ENCODE results near the gene RAVER1.

RAVER1 gene

GRCh38 chr19:10317045-10317856 is 16.1 kb downstream of the RAVER1 start:
- FAIRE-seq: no peak

GRCh38 chr19:10316229-10317044 is 16.9 kb downstream of the RAVER1 start:
- peak; percentile 13 for FAIRE-seq

GRCh38 chr19:10315335-10316214 is 17.8 kb downstream of the RAVER1 start, which contains the start of gene FDX2:
Gene FDX2 (minus strand): TSS chr19:10316015. CDS start chr19:10315996, 19 bp downstream.
- FAIRE-seq: peak; percentile 6

- no peak for FAIRE-seq
Observed at GRCh38 chr19:10309423-10309822, 23.9 kb downstream of the RAVER1 start, which contains the start of gene ZGLP1. Gene ZGLP1 (minus strand): TSS chr19:10309815.

GRCh38 chr19:10306327-10306726 is 27.0 kb downstream of the RAVER1 start:
- no peak for FAIRE-seq

GRCh38 chr19:10305139-10305806 is 28.1 kb downstream of the RAVER1 start:
- no peak for FAIRE-seq

- no peak for FAIRE-seq
Observed at GRCh38 chr19:10299545-10300458, 33.5 kb downstream of the RAVER1 start.

GRCh38 chr19:10295847-10296591 is 37.3 kb downstream of the RAVER1 start:
- no peak for FAIRE-seq

- no peak for FAIRE-seq
Observed at GRCh38 chr19:10295305-10295846, 38.0 kb downstream of the RAVER1 start.

GRCh38 chr19:10294368-10294697 is 39.0 kb downstream of the RAVER1 start:
- FAIRE-seq: no peak

GRCh38 chr19:10293637-10294367 is 39.5 kb downstream of the RAVER1 start:
- no peak for FAIRE-seq

- no peak for FAIRE-seq
Observed at GRCh38 chr19:10292789-10293636, 40.3 kb downstream of the RAVER1 start.

GRCh38 chr19:10292206-10292788 is 41.0 kb downstream of the RAVER1 start:
- no peak for FAIRE-seq

- FAIRE-seq: no peak
Observed at GRCh38 chr19:10291554-10292205, 41.6 kb downstream of the RAVER1 start.

GRCh38 chr19:10290876-10291553 is 42.3 kb downstream of the RAVER1 start:
- FAIRE-seq: no peak

GRCh38 chr19:10290357-10290875 is 42.9 kb downstream of the RAVER1 start:
- no peak for FAIRE-seq

All from G401.6 (cell line).